ENCODE data around the gene CAPG.

CAPG gene

DNA sequence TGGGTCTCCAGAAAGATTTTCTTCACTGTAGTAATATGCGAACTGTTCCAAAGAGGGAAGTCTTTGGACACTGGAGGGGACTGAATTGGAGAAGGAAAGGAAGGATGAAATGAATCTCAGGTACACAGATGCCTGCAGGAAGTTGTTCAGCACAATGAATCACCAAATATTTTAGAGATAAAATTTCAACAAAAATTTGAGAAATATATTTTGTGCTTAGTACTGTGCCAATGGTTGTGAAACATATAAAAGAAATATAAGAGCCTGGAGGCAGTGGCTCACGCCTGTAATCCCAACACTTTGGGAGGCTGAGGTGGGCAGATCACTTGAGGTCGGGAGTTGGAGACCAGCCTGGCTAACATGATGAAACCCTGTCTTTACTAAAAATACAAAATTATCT lies 52.4 kb downstream of the CAPG start:
- no peak for DNase-seq (ENCODE audit: low read depth, low spot score)

DNA sequence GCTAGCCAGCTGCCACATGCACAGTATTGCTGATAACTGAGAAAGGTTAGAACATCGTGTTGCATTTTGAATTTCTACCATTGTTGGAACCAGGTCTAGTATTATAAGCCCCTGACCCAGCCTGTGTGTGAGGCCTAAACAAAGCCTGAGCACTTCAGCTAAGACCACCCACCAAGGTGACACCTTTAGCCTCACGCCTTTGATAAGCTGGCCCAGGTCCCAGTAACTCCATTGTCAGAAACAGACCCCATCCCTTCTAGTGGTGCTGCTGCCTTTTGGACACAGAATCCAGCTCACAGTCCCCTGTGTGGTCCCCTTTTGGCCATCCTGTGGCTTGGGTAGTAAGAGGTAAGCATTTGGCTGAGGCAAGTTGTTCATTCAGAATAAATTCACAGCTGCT lies 54.0 kb downstream of the CAPG start:
- no peak for DNase-seq (ENCODE audit: low read depth, low spot score)

DNA sequence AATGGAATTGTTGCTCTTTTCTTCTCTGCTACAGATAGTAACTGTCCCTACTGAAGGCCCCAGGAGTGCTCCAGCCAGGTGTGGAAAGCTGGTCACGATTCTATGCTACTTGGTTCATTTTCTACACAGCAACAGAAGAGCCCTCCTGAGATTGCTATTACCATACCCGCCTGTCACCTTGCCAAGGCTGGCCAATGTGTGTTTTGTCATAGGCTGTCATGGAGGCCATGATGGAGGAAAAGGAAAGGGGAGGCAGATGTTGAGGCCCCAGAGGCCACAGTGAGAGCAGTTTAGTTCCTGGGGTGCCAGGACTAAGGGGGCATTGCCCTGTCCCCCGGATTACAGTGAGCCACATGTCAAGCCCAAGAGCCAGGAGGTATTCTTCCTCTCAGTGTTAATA lies 54.6 kb downstream of the CAPG start:
- no peak for DNase-seq (ENCODE audit: low read depth, low spot score)

DNA sequence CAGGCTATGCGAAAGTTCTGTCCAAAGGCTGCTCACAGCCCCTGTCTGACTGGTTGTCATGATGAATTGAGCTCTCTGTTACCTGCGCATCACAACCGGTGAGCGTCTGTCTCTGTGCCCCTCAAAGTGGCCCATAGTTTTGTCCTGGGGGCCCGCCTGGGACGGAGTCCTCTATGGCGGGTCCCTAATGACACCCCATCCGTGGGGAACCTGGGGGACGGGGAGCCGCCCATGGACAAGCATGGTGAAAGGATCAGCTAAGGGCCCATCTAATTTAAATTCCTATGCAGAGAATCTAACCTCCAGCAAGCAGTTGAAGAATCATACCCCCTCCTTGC lies 55.1 kb downstream of the CAPG start:
- DNase-seq (ENCODE audit: low read depth, low spot score), result no peak

DNA sequence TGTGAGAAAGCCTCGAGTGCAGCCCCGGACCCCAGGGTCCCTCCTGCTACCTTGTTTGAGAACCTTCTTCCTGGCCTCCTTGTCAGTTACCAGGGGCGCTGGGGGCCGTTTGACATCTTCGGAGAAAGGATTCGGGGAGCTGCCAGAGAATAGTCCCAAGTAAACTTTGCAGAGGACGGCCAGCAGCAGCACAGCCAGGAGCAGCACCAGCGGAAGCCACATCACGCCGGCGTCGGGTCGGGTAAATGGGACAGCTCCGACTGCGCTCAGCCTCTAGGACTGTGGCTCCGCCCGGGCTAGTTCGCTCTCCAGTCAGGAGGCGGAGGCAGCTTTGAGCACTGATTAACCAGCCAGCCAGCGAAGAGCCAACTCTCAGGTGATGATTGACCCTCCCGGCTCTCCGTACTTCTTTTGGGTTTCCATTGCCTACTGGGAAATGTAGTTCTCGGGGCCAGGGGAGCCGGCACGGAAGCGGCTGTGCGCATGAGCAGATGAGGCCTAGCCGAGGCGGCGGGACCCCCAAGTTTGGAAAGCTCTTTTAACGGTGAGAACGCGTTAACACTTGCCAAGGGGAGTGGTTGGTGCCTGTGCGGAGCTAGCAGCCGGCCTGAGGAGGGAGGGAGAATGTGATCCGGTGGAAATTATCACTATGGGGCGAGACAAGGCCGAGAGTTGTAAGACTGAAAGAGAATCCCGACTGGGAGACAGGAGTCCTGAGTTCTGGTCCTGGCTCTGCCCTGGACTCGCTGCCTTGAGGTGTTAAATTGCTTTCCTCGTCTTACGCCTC lies 55.7 kb downstream of the CAPG start, which contains the start of the genes ELMOD3 and RETSAT:
ELMOD3 (plus strand) TSS at position 484 of the 787 bp plus-strand sequence. CDS start 2,430 bp downstream, outside the sequence.
RETSAT (minus strand) TSS at position 243 of the 787 bp plus-strand sequence; CDS start at position 222, 21 bp downstream.
- DNase-seq (ENCODE audit: low read depth, low spot score), result peak; percentile 97

DNA sequence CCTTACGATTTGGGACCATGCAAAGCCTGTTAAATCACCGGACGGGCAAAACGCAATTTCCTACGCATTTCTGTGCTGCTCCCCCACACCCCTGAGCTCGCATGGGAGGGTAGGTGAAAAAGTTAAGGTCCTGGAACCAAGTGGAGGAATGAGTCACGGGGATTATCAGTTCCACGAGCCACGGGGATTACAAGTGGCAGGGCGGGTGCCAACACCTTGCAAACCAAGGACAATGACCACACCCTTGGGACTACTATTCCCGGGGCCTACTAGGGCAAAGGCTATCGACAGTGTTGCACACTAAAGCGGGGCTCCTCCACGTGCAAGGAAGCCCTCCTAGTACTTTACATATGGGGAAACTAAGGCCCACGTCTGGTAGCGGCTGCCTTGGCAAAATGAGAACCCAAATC lies 56.3 kb downstream of the CAPG start:
- DNase-seq (ENCODE audit: low read depth, low spot score), result no peak

DNA sequence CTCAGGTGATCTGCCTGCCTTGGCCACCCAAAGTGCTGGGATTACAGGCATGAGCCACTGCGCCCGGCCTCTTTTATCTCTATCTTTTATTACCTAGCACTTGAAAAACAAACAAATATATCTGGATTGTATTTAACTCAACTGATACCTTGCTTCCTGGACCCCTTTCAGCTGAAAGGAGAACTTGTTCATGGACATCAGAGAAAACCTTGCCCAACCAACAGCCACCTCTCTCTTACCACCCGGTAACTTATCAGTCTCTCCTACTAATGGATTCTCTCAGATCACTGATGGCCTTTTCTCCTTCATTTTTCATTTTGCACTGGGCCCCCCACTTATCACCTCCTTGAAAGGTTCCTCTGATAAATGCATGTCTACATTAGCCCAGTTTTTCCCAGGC lies 62.6 kb downstream of the CAPG start:
- DNase-seq (ENCODE audit: low read depth, low spot score), result no peak
